A673 (cell line): ENCODE measurements around the gene TMEM106C. TPM values are rescaled to one million over a fixed set of nuclear protein-coding genes. Genes with fewer than 3 reads are reported as not detected.
"Not testable (repeated sequence)": the region's sequence is repeated elsewhere in the genome, so short reads cannot be mapped to it uniquely, and the experiment has no call there.

Experiments
- BruUV-seq: library from RNA; stranded (reverse); fragments of 400-500 nt; replicated peaks from 2 replicates; lab custom pipeline; 2021; lab: Mats Ljungman, UMichigan
- CTCF ChIA-PET: fragments of 300-600 bp; sonication (Branson Sonifier 250); formaldehyde crosslinking; loops from one replicate; lab custom pipeline; 2022; ENCODE audit warnings: antibody characterized with exemption; lab: Charles Lee
- POLR2A ChIA-PET: fragments of 300-600 bp; sonication (Branson Sonifier 250); formaldehyde crosslinking; loops from one replicate; lab custom pipeline; 2022; ENCODE audit warnings: antibody characterized with exemption; ENCODE audit not compliant: low non-redundant PET; lab: Charles Lee
- DNase-seq: peaks from one replicate; pipeline ENCODE4 v3.0.0-alpha.2; 2015; ENCODE audit warnings: low spot score
- H3K27ac ChIP-seq: fragments of 200-600 bp; sonication (generic); 2 replicates; pipeline ENCODE4 v1.5.1; 2016; ENCODE audit warnings: mixed run types, low read depth, mild to moderate bottlenecking, mixed read lengths, antibody characterized with exemption, low read length; ENCODE audit not compliant: poor library complexity, severe bottlenecking
- H3K27me3 ChIP-seq: fragments of 200-600 bp; sonication (generic); replicated peaks from 2 replicates; pipeline ENCODE4 v1.6.1; 2017; ENCODE audit warnings: mixed run types, low read depth, mild to moderate bottlenecking, mixed read lengths, antibody characterized with exemption, low read length; ENCODE audit not compliant: insufficient read depth, poor library complexity
- H3K36me3 ChIP-seq: fragments of 200-600 bp; sonication (generic); 2 replicates; pipeline ENCODE4 v1.6.1; 2016; ENCODE audit warnings: mixed run types, mild to moderate bottlenecking, mixed read lengths, antibody characterized with exemption, low read length; ENCODE audit not compliant: insufficient read depth, poor library complexity, severe bottlenecking
- H3K4me1 ChIP-seq: fragments of 200-600 bp; sonication (generic); 2 replicates; pipeline ENCODE4 v1.6.1; 2017; ENCODE audit warnings: mixed run types, mild to moderate bottlenecking, mixed read lengths, antibody characterized with exemption, low read length; ENCODE audit not compliant: insufficient read depth, poor library complexity, severe bottlenecking
- H3K4me3 ChIP-seq: fragments of 200-600 bp; sonication (generic); 2 replicates; pipeline ENCODE4 v1.5.1; 2016; ENCODE audit warnings: low read depth, mixed run types, mild to moderate bottlenecking, mixed read lengths, low read length; ENCODE audit not compliant: poor library complexity, severe bottlenecking
- H3K9me3 ChIP-seq: fragments of 200-600 bp; sonication (generic); 2 replicates; pipeline ENCODE4 v1.6.1; 2016; ENCODE audit warnings: mixed run types, low read depth, mild to moderate bottlenecking, mixed read lengths, antibody characterized with exemption, low read length; ENCODE audit not compliant: poor library complexity, severe bottlenecking
- EZH2 ChIP-seq: fragments of 200-600 bp; sonication (generic); IDR thresholded peaks from 2 replicates; pipeline ENCODE4 v1.6.1; 2017; ENCODE audit warnings: borderline replicate concordance, low read depth, mild to moderate bottlenecking, mixed read lengths, antibody characterized with exemption, low read length; ENCODE audit not compliant: poor library complexity, severe bottlenecking
- intact Hi-C: fragments of 100-400 bp; cut with micrococcal nuclease; formaldehyde crosslinking; loops from one replicate; pipeline ENCODE4 v1.10.0; 2022; ENCODE audit not compliant: unreplicated experiment
- total RNA-seq: library from RNA; stranded (reverse); gene quantifications from 2 replicates; pipeline ENCODE4 v1.2.3, GENCODE V29; 2021
- TF ChIP-seq, protein P1 (sequence below): fragments of 300-800, 200-600 bp; sonication (generic); conservative IDR thresholded peaks from 2 replicates; pipeline ENCODE4 v1.5.1; 2017; ENCODE audit warnings: low read depth, mild to moderate bottlenecking, antibody characterized with exemption, low read length, moderate library complexity, mixed read lengths

The TMEM106C gene
- total RNA-seq, 1 experiment from 2014 or later = 182 TPM

DNA sequence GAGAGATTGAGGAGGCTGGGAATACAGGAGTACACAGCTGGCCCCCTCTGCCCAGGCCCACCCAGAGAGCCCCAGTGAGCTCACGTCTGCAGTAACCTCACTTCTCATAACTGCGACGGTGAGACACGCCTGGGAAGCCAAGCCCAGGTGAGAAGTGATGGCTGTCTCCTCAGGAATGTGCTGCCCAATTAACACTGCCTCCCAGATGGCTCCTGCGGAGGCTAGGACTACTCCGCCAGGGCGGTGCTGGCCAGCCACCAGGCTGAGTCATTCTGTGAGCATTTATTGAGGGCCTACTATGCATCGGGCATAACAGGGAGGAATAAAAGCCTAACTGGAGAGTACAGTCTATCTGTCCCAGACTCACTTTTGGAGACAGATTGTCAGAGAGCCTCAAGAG is 9.3 kb upstream of the TMEM106C start:
- no peak for TF ChIP-seq EZH2
- TF ChIP-seq, protein P1, sequence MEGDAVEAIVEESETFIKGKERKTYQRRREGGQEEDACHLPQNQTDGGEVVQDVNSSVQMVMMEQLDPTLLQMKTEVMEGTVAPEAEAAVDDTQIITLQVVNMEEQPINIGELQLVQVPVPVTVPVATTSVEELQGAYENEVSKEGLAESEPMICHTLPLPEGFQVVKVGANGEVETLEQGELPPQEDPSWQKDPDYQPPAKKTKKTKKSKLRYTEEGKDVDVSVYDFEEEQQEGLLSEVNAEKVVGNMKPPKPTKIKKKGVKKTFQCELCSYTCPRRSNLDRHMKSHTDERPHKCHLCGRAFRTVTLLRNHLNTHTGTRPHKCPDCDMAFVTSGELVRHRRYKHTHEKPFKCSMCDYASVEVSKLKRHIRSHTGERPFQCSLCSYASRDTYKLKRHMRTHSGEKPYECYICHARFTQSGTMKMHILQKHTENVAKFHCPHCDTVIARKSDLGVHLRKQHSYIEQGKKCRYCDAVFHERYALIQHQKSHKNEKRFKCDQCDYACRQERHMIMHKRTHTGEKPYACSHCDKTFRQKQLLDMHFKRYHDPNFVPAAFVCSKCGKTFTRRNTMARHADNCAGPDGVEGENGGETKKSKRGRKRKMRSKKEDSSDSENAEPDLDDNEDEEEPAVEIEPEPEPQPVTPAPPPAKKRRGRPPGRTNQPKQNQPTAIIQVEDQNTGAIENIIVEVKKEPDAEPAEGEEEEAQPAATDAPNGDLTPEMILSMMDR = no peak
- Histone ChIP-seq H3K4me3 (no peak overlapping the region), H3K9me3 (no peaks in the 10 kb centered on the region), H3K27me3 (no peaks in the 10 kb centered on the region), H3K4me1 (no peaks in the 10 kb centered on the region), H3K27ac (no peak overlapping the region), H3K36me3 (no peaks in the 10 kb centered on the region)
- ChIA-PET CTCF (no interaction called here), POLR2A (no interaction called here)
- BruUV-seq = no TSS peak
- intact Hi-C loops = no loop called here
- DNase-seq = no peak

DNA sequence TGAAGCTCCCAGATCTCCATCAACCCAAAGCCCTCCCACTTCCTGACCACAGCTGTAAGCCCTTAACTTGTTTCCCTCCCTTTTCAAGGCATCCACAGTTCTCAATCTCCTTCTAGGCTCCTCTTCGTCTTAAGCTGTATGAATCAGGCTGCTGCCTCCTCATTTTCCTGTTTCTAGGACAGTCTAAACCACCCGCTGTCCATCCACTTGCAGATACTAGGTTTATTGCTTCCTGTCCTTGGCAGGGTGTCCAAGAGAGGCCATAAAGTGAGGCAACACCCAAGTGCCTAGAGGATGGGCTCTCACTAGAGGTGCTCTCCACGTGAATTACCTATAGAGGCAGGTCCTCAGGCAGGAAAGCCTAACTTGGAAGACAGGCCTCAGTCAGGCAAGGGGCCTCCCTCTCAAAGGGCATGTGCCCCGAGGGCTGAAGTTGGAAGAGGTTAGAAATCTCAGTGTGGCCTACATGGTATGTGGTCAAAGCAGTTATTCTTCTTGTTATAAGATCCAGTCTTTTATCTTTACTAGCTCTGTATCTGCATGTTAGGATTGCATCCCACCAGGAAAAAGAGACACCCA is 8.8 kb upstream of the TMEM106C start:
- no peak overlapping the region for H3K4me3 ChIP-seq
- no TSS peak for BruUV-seq
- H3K36me3 ChIP-seq = no peaks in the 10 kb centered on the region
- H3K27ac ChIP-seq = no peak overlapping the region
- H3K9me3 ChIP-seq = no peaks in the 10 kb centered on the region
- ChIA-PET POLR2A (no interaction called here), CTCF (no interaction called here)
- H3K4me1 ChIP-seq = no peaks in the 10 kb centered on the region
- intact Hi-C loops = no loop called here
- no peak for DNase-seq
- H3K27me3 ChIP-seq = no peaks in the 10 kb centered on the region
- TF ChIP-seq, protein P1 = no peak
- TF ChIP-seq EZH2 = no peak

DNA sequence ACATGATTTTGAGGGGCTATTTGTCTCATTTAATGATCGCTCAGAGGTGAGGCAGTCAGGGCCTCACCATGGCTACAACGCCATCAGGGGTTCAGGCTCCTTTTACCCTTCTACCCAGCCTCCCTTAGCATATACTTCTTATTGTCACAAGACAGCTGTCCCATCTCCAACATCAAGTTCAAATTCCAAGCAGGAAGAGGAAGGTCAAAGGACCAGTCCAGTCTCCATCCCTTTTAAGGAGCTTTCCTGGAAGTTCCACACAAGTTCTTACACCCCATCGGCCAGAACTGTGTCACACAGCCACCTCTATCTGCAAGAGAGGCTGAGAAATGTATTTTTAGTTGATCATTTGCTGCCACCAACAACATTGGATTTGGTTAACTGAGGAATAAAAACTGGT is 8.3 kb upstream of the TMEM106C start:
- H3K4me1 ChIP-seq = no peaks in the 10 kb centered on the region
- no TSS peak for BruUV-seq
- no peaks in the 10 kb centered on the region for H3K9me3 ChIP-seq
- TF ChIP-seq, protein P1 = no peak
- no peak for TF ChIP-seq EZH2
- ChIA-PET CTCF (no interaction called here), POLR2A (no interaction called here)
- no peak for DNase-seq
- no peak overlapping the region for H3K27ac ChIP-seq
- no peaks in the 10 kb centered on the region for H3K36me3 ChIP-seq
- H3K27me3 ChIP-seq = no peaks in the 10 kb centered on the region
- intact Hi-C loops = no loop called here
- no peak overlapping the region for H3K4me3 ChIP-seq

DNA sequence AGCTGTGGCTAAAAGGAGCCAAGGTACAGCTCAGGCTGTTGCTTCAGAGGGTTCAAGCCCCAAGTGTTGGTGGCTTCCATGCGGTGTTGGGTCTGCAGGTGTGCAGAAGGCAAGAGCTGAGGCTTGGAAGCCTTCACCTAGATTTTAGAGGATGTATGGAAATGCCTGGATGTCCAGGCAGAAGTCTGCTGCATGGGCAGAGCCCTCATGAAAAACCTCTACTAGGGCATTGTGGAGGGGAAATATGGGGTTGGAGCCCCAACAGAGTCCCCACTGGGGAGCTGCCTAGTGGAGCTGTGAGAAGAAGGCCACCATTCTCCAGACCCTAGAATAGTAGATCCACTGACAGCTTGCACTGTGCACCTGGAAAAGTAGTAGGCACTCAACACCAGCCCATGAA is 5.7 kb upstream of the TMEM106C start:
- H3K27ac ChIP-seq, intact Hi-C loops, CTCF ChIA-PET, H3K9me3 ChIP-seq, H3K4me1 ChIP-seq, H3K27me3 ChIP-seq, H3K4me3 ChIP-seq, BruUV-seq, H3K36me3 ChIP-seq, POLR2A ChIA-PET, DNase-seq: not testable (repeated sequence)
